CD4-positive, alpha-beta T cell treated with Interleukin-15 for 4 hours (primary cell): ENCODE measurements around the gene WDR46.

ENCODE experiments used
- DNase-seq: peaks from one replicate; pipeline ENCODE4 v3.0.0-alpha.2; 2020; ENCODE audit warnings: low spot score

WDR46 gene, protein sequence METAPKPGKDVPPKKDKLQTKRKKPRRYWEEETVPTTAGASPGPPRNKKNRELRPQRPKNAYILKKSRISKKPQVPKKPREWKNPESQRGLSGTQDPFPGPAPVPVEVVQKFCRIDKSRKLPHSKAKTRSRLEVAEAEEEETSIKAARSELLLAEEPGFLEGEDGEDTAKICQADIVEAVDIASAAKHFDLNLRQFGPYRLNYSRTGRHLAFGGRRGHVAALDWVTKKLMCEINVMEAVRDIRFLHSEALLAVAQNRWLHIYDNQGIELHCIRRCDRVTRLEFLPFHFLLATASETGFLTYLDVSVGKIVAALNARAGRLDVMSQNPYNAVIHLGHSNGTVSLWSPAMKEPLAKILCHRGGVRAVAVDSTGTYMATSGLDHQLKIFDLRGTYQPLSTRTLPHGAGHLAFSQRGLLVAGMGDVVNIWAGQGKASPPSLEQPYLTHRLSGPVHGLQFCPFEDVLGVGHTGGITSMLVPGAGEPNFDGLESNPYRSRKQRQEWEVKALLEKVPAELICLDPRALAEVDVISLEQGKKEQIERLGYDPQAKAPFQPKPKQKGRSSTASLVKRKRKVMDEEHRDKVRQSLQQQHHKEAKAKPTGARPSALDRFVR

GRCh38 chr6:33288921-33289783 is at the start of gene WDR46, which contains the start of gene PFDN6:
Gene WDR46, minus strand, starts transcription at chr6:33289239. Its CDS starts 69 bp downstream, at chr6:33289170.
Gene PFDN6, plus strand, starts transcription at chr6:33289601. Its CDS starts 256 bp downstream, at chr6:33289857.
- DNase-seq: peak; percentile 85

- DNase-seq: no peak
Observed at GRCh38 chr6:33336495-33336894, 47.5 kb upstream of the WDR46 start.

DNA sequence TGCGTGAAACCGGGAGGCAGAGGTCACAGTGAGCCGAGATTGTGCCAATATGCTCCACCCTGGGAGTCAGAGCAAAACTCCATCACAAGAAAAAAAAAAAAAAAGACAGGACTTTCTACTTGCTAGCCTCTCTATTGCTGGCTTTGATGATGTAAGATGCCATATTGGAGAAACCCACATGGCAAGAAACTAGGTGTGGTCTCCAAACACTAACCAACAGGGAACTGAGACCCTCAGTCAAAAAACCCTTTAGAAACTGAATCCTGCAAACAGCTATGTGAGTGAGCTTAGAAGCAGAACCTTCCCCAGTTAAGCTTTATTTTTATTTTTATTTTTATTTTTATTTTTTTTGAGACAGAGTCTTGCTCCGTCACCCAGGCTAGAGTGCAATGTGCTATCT is 46.9 kb upstream of the WDR46 start:
- no peak for DNase-seq

DNA sequence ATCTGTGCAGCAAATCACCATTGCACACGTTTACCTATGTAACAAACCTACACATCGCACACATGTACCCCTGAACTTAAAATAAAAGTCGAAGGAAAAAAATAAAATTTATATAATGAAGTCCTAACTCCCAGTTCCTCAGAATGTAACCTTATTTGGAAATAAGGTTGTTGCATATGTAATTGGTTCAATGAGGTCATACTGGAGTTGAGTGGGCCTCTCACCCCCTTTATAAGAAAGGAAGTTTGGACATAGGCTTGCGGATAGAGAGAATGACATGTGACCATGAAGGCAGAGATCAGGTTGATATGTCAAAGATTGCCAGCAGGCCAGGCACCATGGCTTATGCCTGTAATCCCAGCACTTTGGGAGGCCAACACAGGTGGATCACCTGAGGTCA is 44.6 kb upstream of the WDR46 start:
- no peak for DNase-seq

- DNase-seq: no peak
Observed at GRCh38 chr6:33330736-33331135, 41.7 kb upstream of the WDR46 start.

GRCh38 chr6:33329058-33329457 is 40.0 kb upstream of the WDR46 start:
- DNase-seq: no peak

- no peak for DNase-seq
Observed at GRCh38 chr6:33324125-33324524, 35.1 kb upstream of the WDR46 start.

- DNase-seq: no peak
Observed at GRCh38 chr6:33323623-33323948, 34.5 kb upstream of the WDR46 start.

GRCh38 chr6:33321227-33321626 is 32.2 kb upstream of the WDR46 start:
- DNase-seq: no peak

GRCh38 chr6:33320315-33321181 is 31.5 kb upstream of the WDR46 start:
- no peak for DNase-seq

DNA sequence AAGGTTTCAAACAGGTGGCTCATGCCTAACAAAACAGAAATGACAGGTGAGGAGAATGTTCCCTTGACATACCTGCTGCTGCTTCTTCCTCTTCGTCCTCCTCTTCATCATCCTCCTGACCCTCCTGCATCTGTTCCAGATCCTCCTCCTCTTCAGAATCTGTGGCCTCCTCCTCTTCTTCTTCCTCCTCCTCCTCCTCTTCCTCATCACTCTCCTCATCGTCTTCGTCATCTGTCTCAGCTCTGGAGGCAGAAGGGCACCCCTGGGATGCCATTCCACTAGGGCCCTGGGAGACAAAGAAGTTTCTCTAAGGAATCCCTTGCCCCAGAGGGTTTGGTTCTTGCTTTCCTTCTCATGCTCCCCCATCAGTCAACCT is 30.9 kb upstream of the WDR46 start:
- DNase-seq: no peak

DNA sequence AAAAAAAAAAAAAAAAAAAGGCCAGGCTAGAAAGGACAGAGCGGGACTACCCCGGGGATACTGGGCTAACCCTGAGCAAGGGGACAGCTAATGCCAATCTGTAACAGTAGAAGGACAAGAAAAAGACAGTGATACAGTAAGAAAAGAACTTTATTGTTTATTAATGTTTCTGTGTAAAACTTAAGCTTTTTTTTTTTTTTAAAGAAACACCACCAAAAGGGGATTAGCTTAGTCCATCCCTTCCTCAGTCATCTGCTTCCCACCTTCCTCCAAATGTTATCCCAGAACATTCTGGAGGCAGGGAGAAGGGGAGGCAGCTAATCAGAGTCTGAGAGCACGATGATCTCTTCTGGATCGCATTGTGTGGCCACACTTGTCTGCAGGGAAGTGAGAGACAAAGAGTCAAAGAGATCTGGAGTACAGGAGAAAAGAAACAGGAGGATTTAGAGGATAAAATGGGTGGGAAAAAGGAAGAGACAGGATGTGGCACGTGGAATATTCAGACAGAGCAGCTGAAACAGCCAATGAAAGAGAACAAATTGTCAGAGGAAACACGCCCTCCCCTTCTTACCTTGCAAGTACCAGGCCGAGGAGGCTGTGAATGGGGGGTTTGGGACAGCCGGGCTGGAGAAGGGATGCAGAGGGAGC is 29.5 kb upstream of the WDR46 start:
- no peak for DNase-seq

DNA sequence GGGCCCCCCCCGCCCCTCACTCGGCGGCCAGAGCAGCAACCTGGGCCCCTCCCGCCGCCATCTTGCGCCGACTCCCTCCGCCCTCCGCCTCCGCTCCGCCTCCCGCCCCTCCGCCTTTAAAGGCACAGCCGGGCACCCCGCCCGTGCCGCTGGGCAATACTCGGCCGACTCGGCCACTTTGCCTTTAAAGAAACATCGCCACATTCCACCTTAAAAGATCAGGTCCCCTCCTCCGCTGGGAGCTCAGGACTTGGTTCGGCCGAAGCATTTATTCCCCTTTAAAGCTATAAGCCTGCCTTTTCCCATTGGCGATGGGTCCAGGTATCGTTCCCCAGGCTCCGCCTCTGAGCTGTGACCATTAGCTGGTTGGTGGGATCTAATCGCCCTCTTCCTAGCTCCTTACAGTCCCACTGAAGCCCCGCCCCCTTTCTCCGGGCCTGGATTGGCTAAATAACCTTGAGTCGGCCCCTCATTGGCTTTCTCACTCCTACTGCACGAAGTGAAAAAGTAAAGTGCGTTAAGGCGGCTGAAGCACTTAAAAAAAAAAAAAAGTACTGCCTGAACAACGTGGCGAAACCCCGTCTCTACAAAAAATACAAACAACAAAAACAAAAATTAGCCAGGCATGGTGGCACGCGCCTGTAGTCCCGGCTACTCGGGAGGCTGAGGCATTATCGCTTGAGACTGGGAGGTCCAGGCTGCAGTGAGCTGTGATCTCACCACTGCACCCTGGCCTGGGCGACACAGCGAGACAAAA is 28.8 kb upstream of the WDR46 start, which contains the start of gene ZBTB22:
ZBTB22 (minus strand) TSS at position 76 of the 757 bp plus-strand sequence. CDS start 828 bp downstream, outside the sequence.
- DNase-seq: peak; percentile 97

GRCh38 chr6:33317419-33317668 is 28.3 kb upstream of the WDR46 start:
- no peak for DNase-seq

DNA sequence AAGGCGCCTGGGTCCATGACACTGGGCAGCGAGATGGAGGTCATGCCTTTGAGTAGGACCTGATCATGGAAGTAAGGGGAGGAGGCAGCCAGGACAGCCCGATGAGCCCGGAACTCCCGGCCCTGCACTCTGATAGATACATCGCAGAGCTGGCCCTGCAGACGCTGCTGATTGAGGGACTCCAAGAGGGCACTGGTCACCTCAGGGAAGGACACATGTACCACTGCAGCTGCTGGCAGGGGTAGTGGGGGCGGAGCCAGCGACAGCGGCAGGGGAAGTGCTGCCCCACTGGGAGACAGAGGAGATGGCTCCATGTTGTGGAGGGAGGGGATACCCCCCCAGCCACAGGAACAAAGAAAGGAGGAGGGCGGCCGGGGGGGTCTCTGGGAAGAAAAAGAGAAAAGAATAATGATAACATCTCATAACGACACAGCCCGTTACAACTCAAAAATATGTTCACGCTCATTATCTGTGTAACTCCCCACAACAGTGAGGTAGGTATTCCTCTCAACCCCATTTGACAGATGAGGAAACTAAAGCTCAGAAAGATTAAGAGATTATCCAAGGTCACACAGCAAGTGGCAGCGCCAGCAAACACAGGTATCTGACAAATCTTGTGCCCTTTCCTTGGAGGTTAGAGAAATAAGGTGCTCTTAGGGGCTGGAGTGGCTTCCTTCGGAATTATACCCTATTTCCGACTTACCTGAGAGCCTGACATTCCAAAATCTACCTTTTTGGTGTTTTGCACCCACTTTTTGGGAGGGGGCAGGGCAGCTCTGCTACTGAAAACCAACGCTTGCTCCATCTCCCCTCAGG is 27.8 kb upstream of the WDR46 start:
- DNase-seq: no peak

GRCh38 chr6:33315793-33316602 is 27.0 kb upstream of the WDR46 start:
- no peak for DNase-seq

GRCh38 chr6:33314943-33315792 is 26.1 kb upstream of the WDR46 start:
- DNase-seq: no peak

DNA sequence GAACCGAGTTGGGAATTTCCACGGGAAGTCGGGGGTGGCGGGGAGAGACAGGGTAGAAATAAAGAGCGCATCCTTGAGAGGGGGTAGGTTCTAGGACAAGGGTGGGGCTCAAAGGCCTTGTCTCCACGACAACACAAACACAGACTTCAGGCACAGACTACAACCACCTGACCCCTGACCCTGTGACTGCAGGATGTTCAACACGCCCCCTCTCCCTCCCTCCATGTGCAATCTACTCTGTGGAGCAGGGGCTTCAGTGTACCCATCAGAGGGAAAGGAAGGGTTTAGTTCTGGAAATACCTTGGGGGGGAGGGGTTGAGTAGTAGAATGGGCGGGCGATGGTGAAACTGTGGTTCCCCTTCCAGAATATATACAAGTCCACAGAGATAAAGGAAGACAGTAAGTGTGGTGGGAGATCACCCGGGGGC is 25.5 kb upstream of the WDR46 start:
- peak; percentile 89 for DNase-seq
